ENCODE results near the gene KCNAB2.

GRCh38 chr1:6112690-6113005 lies 67.0 kb downstream of the KCNAB2 start:
- TF ChIP-seq CTCF (IDR thresholded peaks at IDR 0.05; ENCODE audit: low read depth, low read length) (no peak), EZH2phosphoT487 (IDR thresholded peaks at IDR 0.05; ENCODE audit: low read depth) (no peak)

Data from OCI-LY3 (cell line).